Spinal cord (tissue), 10 donors: ENCODE data around the gene PPIF. TPM values are rescaled to one million over a fixed set of nuclear protein-coding genes. Genes with fewer than 3 reads are reported as not detected.
A peak's percentile ranks its signal among the peaks of the same experiment; 100 is the strongest.

Experiments
- DNase-seq, 6 donors: peaks; one replicate each; pipeline versions ENCODE4 v3.0.0 to v3.0.0-alpha.2; 2013 to 2015; ENCODE audit warnings: low spot score in 6 of 6, low read depth in 4 of 6
- H3K27ac ChIP-seq: one replicate; pipeline ENCODE4 v1.5.1; 2013; ENCODE audit warnings: low read depth, low read length, control low read depth
- H3K27me3 ChIP-seq: one replicate; pipeline ENCODE4 v1.6.1; 2013; ENCODE audit warnings: low read length; ENCODE audit not compliant: control insufficient read depth, insufficient read depth
- H3K36me3 ChIP-seq: one replicate; pipeline ENCODE4 v1.6.1; 2013; ENCODE audit warnings: low read length; ENCODE audit not compliant: control insufficient read depth, insufficient read depth
- H3K4me1 ChIP-seq: one replicate; pipeline ENCODE4 v1.6.1; 2013; ENCODE audit warnings: low read length; ENCODE audit not compliant: control insufficient read depth, insufficient read depth
- H3K4me3 ChIP-seq: one replicate; pipeline ENCODE4 v1.5.1; 2013; ENCODE audit warnings: low read depth, low read length, control low read depth
- H3K9me3 ChIP-seq: one replicate; pipeline ENCODE4 v1.6.1; 2013; ENCODE audit warnings: low read length; ENCODE audit not compliant: control insufficient read depth, insufficient read depth
- WGBS: methylation state at CpG from one replicate; pipeline ENCODE4 v1.1.5; 2013; ENCODE audit warnings: missing lambda C conversion rate; ENCODE audit not compliant: insufficient coverage; 5-methylcytosine and 5-hydroxymethylcytosine counted together
- polyA plus RNA-seq, 2 donors: library from polyadenylated mRNA; unstranded; fragments of 120-200 nt; gene quantifications; one replicate each; pipeline ENCODE4 v1.2.1, GENCODE V29; 2013; ENCODE audit not compliant: insufficient read length in 2 of 2
- total RNA-seq, 2 donors: library from RNA; depleted of rRNA in 1 of 2; stranded (reverse); fragments of 120-200 nt in 1 of 2; fragments of >200 nt in 1 of 2; gene quantifications; one replicate each; pipeline versions ENCODE4 v1.2.3 to v1.2.4, GENCODE V29; 2013 to 2014
- donor health status: healthy.

PPIF gene
- total and polyA plus RNA-seq, 4 donors, result 20.6 to 49.5 (median 36.1) TPM

DNA sequence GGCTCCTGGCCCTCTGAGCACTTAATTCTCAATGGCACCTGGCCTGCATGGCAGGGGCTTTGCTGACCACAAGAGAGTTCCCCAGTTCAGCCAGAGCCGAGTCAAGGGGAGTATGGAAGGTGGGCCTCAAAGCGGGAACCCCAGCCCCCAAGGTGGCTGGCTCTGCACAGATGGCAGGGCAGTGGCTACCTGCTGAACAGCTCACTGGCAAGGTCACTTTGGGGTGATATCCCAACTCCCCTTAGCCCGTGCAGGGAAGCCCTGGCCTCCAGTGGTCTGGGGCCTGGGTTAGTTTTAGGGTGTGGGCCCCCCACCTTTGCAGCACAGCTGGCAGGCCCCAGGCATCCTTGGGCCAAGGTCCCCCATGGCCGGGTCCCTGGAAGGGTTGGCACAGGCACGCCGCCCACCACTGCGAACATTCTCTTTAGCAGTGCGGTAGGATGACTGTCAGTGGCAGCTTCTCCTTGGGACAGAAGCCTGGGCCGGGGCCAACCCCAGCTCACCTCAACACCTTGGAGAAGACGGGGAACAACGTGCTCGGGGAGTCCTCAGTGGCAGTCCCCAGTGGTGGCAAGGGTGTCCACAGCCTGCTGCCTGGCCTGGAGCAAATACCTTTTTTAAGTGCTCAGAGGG lies 36.8 kb downstream of the PPIF start:
- no peak for DNase-seq
- Histone ChIP-seq H3K27me3 (no peaks in the 10 kb centered on the region), H3K9me3 (no peaks in the 10 kb centered on the region), H3K4me1 (peaks cover 67% of the 10 kb centered on the region), H3K4me3 (no peak overlapping the region), H3K27ac (peak overlapping the region; percentile 25), H3K36me3 (peaks cover 61% of the 10 kb centered on the region)
- WGBS, result 89% methylated on average over 11 of the region's 12 CpGs

DNA sequence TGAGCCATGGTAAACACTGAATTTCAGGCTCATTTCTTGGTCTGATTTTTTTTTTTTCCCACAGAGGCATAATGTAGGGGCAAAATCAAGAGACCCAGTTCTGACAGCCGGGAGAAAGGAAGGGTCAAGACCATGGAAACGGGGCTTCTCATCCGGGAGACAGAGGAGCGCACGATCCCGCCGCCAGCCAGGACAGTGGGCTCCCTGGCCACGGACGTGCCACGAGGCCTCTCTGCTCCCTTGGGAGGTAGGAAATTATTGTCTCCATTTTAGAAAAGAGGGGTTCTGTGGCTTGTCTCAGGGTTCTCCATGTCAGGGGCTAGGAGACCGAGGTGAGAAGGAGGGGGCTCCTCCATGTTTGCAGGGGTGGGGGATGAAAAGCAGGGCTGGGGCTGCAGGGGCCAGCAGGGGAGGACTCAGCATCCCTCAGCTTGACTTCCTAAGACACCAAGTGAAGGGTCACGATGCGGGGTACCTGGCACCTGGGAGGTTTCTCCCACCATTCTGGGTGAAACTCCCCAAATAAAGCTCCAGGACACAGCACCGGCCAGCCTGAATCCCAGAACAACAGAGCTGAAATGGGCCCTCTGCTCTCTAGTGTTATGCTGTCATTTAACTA lies 37.6 kb downstream of the PPIF start:
- H3K27ac ChIP-seq, result no peak overlapping the region
- DNase-seq, result no peak
- H3K9me3 ChIP-seq, result no peaks in the 10 kb centered on the region
- peaks cover 60% of the 10 kb centered on the region for H3K4me1 ChIP-seq
- H3K4me3 ChIP-seq, result no peak overlapping the region
- WGBS, result 77% methylated on average over 12 of the region's 14 CpGs
- H3K36me3 ChIP-seq, result peaks cover 61% of the 10 kb centered on the region
- H3K27me3 ChIP-seq, result no peaks in the 10 kb centered on the region

DNA sequence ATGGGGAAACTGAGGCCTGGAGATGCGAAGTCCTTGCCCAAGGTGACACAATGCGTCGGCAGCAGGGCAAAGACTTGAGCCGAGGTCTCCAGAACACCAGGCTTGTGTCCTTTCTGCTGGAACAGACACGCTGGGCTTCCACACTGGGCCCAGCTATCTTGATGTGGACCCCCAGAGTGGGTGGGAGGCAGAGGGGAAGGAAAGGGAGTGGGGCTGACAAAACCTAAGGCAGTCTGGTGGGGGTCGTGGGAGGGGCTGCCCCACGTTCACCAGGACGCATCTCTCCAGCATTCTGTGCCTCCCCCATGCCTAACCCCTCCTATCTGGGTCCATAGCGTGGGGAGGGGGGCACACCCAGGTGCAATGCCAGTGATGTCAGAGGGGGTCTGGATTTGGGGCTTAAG lies 38.1 kb downstream of the PPIF start:
- no peak for DNase-seq
- 100% methylated on average over 6 of the region's 9 CpGs for WGBS
- H3K36me3 ChIP-seq, result peaks cover 65% of the 10 kb centered on the region

DNA sequence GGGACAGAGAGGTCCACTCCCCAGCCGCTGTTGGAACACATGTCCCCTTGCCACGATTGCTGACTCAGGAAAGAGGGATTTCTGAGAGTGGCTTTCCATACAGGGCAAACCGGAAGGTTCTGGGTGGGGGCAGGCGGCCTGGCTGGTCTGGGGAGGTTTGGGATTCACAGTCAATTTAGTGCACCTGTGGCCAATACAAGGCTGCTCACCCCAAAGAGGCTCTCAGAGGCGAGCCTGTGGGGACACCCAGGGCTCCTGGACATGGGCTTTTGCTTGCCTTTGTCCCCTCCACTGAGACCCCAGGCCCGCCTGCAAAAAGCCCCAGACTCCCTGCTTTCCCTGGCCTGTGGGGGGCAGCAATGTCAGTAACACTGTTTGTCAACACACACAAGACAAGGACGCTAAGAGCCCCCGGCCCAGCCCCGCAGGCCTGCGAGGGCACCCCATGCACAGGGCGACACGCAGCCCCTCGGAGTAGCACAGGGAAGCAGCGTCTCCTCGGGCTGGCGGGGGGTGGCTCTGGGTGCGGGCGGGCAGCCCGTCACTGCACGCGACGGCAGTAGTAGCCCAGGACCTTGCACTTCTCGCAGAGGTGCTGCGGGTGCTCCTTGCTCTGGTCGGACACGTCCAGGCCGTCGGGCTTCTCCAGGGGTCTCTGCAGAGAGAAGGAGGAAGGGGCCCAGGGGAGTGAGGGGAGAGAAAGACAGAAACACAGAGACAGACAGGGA lies 38.7 kb downstream of the PPIF start:
- no peaks in the 10 kb centered on the region for H3K9me3 ChIP-seq
- no peak for DNase-seq
- no peak overlapping the region for H3K4me3 ChIP-seq
- no peaks in the 10 kb centered on the region for H3K27me3 ChIP-seq
- peaks cover 57% of the 10 kb centered on the region for H3K4me1 ChIP-seq
- 74% methylated on average over 27 of the region's 28 CpGs for WGBS
- H3K36me3 ChIP-seq, result peaks cover 70% of the 10 kb centered on the region
- H3K27ac ChIP-seq, result no peak overlapping the region

More for the DNA sequence above, 38.1 kb downstream of the PPIF start:
- H3K4me3 ChIP-seq, result no peak overlapping the region
- H3K9me3 ChIP-seq, result no peaks in the 10 kb centered on the region
- H3K27ac ChIP-seq, result no peak overlapping the region
- peaks cover 57% of the 10 kb centered on the region for H3K4me1 ChIP-seq
- H3K27me3 ChIP-seq, result no peaks in the 10 kb centered on the region

DNA sequence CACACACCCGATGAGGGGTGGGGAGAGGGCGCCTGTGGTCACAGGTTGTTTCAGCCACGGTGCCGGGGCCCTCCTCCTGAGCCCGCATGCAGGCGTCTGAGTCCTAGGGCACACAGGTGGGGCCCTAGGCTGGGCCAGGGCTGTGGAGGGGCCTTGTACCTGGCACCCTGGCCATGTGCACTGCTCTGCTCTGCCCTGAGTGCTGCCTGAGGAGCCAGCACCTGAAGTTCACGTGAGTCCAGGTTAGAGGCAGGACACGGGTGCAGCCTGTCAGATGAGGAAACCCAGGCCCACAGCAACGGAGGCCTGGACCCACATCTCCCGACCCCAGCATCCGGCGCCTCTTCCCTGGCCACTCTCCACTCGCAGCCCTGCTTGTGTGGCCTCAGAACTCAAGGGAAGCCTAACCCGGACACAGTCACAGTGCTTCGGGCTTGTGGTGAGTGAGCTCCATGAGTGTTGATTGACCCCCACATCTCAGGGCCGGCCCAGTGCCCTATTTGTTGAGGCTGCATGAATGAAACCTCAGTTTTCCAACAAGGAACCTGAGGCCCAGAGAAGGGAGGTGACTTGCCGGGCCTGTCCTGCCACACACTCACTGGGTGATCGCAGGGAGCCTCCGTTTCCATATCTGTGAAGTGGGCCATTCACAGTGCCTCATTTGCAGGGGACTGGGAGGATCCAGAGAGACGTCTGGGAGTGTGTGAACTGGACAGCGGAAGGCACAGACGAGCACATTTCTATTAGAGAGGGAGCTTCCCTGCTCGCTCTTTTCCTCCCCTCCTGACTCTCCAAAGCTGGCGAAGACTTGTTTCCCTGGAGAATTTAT lies 39.6 kb downstream of the PPIF start:
- no peaks in the 10 kb centered on the region for H3K27me3 ChIP-seq
- no peak for DNase-seq
- peaks cover 57% of the 10 kb centered on the region for H3K4me1 ChIP-seq
- 81% methylated on average over 19 of the region's 24 CpGs for WGBS
- no peak overlapping the region for H3K27ac ChIP-seq
- H3K36me3 ChIP-seq, result peaks cover 78% of the 10 kb centered on the region
- no peaks in the 10 kb centered on the region for H3K9me3 ChIP-seq
- no peak overlapping the region for H3K4me3 ChIP-seq

DNA sequence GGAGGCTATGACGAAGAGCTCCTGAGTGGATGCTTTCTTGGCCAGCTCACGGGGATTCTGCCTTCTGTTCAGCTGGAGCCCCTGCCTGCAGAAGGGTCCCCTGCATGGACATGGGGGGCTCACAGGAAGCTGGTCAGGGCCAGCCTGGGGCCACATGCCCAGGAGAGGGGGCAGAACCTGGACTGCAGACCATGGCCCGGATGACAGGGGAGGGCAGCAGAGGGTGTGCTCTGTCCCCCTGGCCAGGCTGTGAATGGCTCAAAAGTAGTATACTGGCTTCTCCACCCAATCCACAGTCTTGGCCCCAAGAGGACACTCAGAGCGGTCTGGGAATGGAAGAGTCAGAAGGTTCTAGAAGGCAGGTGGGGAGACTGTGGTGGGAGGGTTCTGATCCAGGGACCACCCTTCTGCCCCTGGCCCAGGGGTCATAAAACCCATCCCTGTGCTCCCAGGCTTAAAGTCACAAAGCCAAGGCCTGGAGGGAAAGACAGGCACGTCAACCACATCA lies 40.3 kb downstream of the PPIF start:
- H3K27me3 ChIP-seq, result no peaks in the 10 kb centered on the region
- no peak overlapping the region for H3K4me3 ChIP-seq
- DNase-seq, result peak in 1 of 6 donors; percentile 2
- peaks cover 55% of the 10 kb centered on the region for H3K4me1 ChIP-seq
- H3K36me3 ChIP-seq, result peaks cover 79% of the 10 kb centered on the region
- 50% methylated on average over 3 of the region's 5 CpGs for WGBS
- H3K27ac ChIP-seq, result no peak overlapping the region
- H3K9me3 ChIP-seq, result no peaks in the 10 kb centered on the region

DNA sequence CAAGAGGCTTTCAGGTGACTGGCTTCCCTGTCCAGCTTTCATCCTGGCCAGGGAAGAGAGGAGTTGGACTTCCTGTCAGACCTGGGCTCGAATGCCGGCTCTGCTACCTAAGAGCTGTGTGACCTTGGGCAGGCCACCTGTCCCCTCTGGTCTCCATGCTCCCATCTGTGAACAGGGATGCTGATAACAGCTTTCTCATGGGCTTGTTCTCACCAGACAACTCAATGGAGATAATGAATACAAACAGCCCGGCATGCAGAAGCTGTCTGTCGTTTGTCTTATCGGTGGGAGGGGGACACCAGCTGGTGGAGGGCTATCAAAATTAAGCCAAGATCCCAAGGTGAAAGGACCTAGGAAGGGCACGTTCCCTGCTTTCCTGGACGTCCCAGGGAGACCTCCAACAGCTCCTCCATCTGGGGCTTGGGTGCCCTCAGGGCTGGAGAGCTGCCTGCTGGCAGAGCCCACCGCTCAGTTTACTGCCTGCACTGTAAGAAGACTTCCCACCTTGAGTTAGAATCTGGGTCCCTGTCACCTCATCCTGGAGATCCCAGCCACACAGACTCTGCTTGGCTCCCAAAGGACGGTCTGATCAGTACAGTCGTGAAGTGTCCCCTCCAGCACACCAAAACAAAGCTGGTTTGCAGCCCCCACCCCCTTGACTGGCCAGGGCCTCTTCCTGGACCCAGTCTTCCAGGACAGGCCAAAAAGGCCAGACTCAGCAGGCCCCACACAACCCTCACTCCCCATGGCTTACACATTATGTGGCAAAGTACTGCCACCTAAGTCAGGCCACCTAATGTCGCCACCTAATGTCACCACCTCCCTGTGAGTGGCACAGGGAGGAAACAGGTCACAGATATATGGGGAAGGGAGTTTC lies 40.9 kb downstream of the PPIF start:
- Histone ChIP-seq H3K4me1 (peaks cover 51% of the 10 kb centered on the region), H3K9me3 (no peaks in the 10 kb centered on the region), H3K27ac (no peak overlapping the region), H3K27me3 (no peaks in the 10 kb centered on the region), H3K4me3 (no peak overlapping the region), H3K36me3 (peaks cover 78% of the 10 kb centered on the region)
- WGBS, result 62% methylated on average over 10 of the region's 11 CpGs
- DNase-seq, result no peak

DNA sequence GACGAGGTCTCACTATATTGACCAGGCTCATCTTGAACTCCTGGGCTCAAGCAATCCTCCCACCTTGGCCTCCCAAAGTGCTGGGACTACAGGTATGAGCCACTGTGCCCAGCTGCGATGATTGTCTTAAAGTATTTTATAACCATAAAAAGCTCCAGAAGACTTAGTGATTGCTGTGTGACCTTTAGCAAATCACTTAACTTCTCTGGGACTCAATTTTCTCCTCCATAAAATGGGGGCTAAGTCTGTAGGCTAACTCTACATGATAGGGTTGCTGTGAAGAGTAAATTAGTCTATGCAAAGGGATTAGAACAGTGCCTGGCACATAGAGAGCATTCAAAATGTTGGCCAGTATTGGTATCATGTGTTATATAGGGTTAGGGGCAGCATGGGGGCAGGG lies 42.8 kb downstream of the PPIF start:
- DNase-seq, result no peak
- Histone ChIP-seq H3K27me3 (no peaks in the 10 kb centered on the region), H3K36me3 (peaks cover 78% of the 10 kb centered on the region), H3K4me1 (peaks cover 49% of the 10 kb centered on the region), H3K4me3 (no peak overlapping the region), H3K27ac (no peak overlapping the region), H3K9me3 (no peaks in the 10 kb centered on the region)
- WGBS, result 100% methylated on average over 1 of the region's 2 CpGs
